ENCODE data around the gene GPC5.

The GPC5 gene

DNA sequence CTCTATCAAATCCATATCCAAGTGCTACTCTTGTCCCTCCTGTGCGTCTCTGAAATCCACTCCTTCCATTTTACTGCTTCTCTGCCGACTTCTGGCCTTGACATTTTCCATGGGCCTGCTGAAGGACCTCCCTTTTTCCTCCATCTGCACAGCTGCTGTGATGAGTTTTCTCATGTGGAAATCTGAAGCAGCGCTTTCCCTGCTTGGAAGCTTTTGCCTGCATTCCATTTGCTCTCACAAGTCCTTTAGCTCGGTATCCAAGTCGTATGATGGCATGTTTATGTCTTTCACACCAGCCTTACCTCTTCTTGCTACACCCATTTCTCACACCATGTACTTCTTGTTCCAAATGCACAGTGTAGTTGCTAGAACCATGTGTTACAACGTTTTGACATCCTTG lies 328.2 kb downstream of the GPC5 start:
- TF ChIP-seq, protein P1, sequence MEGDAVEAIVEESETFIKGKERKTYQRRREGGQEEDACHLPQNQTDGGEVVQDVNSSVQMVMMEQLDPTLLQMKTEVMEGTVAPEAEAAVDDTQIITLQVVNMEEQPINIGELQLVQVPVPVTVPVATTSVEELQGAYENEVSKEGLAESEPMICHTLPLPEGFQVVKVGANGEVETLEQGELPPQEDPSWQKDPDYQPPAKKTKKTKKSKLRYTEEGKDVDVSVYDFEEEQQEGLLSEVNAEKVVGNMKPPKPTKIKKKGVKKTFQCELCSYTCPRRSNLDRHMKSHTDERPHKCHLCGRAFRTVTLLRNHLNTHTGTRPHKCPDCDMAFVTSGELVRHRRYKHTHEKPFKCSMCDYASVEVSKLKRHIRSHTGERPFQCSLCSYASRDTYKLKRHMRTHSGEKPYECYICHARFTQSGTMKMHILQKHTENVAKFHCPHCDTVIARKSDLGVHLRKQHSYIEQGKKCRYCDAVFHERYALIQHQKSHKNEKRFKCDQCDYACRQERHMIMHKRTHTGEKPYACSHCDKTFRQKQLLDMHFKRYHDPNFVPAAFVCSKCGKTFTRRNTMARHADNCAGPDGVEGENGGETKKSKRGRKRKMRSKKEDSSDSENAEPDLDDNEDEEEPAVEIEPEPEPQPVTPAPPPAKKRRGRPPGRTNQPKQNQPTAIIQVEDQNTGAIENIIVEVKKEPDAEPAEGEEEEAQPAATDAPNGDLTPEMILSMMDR (IDR thresholded peaks at IDR 0.05; ENCODE audit: control extremely low read depth, extremely low read depth, low read depth, missing control alignments): no peak
- no peak for DNase-seq (ENCODE audit: extremely low spot score)
- POLR2A ChIA-PET: no interaction called here
- CTCF ChIA-PET: no interaction called here

DNA sequence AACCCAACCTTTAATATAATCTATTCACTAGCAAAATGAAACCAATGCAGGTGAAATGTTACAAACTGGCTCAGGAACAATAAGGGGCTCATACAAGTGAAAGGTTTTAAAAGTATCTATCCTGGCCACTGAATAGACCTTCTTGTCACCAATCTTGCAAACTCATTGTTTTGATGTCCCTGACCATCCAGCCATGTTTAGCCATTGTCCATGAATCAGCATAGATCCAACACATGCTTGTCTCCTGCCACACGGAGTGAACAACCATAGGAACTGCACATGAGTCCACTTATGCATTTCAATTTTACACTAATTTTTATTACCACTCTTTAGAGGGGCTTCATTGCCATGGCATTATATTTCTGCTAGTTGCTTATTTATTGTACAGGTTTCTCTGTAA lies 331.4 kb downstream of the GPC5 start:
- DNase-seq (ENCODE audit: extremely low spot score): no peak
- POLR2A ChIA-PET: no interaction called here
- TF ChIP-seq, protein P1 (IDR thresholded peaks at IDR 0.05; ENCODE audit: control extremely low read depth, extremely low read depth, low read depth, missing control alignments): no peak
- CTCF ChIA-PET: no interaction called here

DNA sequence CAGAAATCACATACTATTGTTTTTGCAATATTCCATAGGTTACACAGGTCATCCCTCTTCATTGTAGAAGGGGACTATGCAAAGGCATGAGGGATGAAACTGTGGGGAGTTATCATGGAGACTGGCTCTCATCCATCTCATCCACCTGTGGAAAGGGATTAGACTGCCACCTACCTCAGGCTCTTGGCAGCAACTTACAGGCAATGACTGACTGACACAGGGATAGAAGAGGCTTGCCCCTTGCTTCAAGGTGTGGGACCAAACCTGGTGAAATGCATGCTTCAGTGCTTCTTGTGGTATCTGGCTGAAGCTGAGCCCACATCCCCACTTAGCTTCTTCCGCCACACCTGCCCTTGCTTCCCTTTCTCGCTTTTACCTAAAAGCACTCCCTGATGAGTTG lies 341.3 kb downstream of the GPC5 start:
- no peak for DNase-seq (ENCODE audit: extremely low spot score)
- POLR2A ChIA-PET: no interaction called here
- CTCF ChIA-PET: interaction anchor here (0.9 to 2.1 kb wide), 4 partner anchors 15 to 345 kb away, joined by 3 to 12 read pairs (median 3); no protein-coding TSS in a partner anchor
- TF ChIP-seq, protein P1 (IDR thresholded peaks at IDR 0.05; ENCODE audit: control extremely low read depth, extremely low read depth, low read depth, missing control alignments): no peak

DNA sequence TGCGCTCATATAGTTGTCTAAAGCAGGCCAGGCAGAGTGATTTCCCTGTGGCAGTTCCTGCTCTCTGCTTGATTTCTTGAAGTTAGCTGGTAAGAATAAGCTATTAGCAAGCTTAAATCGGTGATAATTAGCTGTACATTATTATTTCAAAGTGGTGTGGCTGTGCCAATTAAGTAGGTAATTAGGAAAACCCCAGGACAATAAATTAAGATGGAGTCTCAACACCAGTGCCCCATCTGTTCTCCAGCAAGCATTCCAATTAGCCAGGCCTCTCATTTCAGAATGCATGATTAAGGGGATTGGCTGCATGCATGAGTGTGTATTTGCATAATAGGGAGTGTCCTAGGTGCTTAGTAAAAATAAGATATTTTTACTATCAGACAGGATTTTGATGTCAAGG lies 342.3 kb downstream of the GPC5 start:
- TF ChIP-seq, protein P1 (IDR thresholded peaks at IDR 0.05; ENCODE audit: control extremely low read depth, extremely low read depth, low read depth, missing control alignments): no peak
- ChIA-PET POLR2A (no interaction called here), CTCF (interaction anchor here (2.1 kb wide), 1 partner anchor 18 kb away, joined by 12 read pairs; no protein-coding TSS in a partner anchor)
- no peak for DNase-seq (ENCODE audit: extremely low spot score)

GRCh38 chr13:91741925-91742324 lies 343.5 kb downstream of the GPC5 start:
- ChIA-PET POLR2A (no interaction called here), CTCF (no interaction called here)

DNA sequence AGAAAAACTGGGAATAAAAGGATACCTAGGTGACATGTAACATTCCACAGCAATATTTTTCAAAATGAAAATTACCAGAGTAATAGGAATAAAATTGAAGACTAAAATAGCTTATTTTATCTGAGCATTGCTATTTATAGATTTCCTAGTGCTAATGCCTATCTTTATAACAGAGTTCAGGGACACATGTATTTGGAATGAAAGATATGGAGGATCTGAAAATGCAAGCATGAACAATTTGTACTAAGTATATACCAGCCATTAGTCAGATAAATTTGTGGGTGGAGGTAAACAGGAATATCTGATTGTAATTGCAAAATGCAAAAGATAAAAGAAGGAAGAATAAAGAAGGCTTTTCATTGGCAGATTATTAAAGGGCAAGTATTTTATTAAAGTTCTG lies 345.9 kb downstream of the GPC5 start:
- ChIA-PET CTCF (no interaction called here), POLR2A (no interaction called here)
- TF ChIP-seq, protein P1 (IDR thresholded peaks at IDR 0.05; ENCODE audit: control extremely low read depth, extremely low read depth, low read depth, missing control alignments): no peak
- DNase-seq (ENCODE audit: extremely low spot score): no peak

More at GRCh38 chr13:91741925-91742324, 343.5 kb downstream of the GPC5 start:
- no peak for DNase-seq (ENCODE audit: extremely low spot score)
- TF ChIP-seq, protein P1 (IDR thresholded peaks at IDR 0.05; ENCODE audit: control extremely low read depth, extremely low read depth, low read depth, missing control alignments): no peak

DNA sequence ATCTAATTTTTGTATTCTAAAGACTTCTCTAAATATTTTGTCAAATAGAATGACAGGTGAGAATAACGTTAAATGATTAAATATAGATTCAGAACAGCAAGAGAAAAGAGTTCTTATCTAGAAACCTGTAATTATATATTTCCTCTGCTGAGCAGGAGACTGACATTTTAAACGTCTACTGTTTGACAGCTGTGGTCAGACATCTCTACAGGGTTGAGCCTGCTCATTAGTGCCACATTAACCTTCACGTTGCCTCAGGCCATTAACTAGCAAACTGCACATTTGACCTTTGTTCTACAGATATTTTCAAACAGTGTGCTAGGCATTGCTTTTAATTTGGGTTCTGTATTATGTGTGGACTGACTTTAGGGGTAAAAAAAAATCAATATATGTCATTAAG lies 347.5 kb downstream of the GPC5 start:
- TF ChIP-seq, protein P1 (IDR thresholded peaks at IDR 0.05; ENCODE audit: control extremely low read depth, extremely low read depth, low read depth, missing control alignments): no peak
- ChIA-PET POLR2A (no interaction called here), CTCF (interaction anchor here (1.0 kb wide), 1 partner anchor 14 kb away, joined by 3 read pairs; no protein-coding TSS in a partner anchor)
- no peak for DNase-seq (ENCODE audit: extremely low spot score)

Data from GM10248 (cell line).